Activated CD8-positive, alpha-beta memory T cell treated with anti-CD3 and anti-CD28 coated beads, Interleukin-2, amount 50 U/mL, for 24 hours (primary cell): ENCODE measurements around the gene SMURF1.

ENCODE experiments used
- DNase-seq: peaks from one replicate; pipeline ENCODE4 v3.0.0-alpha.2; 2020; ENCODE audit errors: extremely low read depth

SMURF1 gene

DNA sequence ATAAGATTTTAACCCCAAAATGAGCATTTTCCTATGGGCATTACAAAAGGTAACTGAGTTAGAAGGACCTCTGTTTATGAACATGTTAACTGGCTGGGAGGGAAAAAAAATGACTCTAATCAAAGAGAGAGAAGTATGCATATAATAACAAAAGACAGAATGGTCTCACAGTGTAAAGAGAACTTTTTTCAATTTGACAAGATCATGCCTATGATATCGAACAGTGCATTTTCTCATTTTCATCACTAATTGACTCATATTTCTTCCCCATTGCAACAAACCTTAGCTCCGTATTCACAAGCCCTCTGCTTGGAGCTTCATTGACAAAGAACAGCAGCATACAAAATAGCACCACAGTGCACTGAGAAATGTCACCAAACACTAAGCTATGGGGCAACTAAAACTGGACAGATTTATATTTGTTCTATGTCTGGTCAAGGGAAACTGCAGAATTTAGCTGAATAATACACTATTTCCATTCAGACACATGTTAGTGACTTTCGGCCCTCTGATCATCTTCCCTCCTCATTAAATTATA lies 45.6 kb downstream of the SMURF1 start:
- DNase-seq = no peak

GRCh38 chr7:99097730-99098129 lies 46.2 kb downstream of the SMURF1 start:
- DNase-seq = no peak

DNA sequence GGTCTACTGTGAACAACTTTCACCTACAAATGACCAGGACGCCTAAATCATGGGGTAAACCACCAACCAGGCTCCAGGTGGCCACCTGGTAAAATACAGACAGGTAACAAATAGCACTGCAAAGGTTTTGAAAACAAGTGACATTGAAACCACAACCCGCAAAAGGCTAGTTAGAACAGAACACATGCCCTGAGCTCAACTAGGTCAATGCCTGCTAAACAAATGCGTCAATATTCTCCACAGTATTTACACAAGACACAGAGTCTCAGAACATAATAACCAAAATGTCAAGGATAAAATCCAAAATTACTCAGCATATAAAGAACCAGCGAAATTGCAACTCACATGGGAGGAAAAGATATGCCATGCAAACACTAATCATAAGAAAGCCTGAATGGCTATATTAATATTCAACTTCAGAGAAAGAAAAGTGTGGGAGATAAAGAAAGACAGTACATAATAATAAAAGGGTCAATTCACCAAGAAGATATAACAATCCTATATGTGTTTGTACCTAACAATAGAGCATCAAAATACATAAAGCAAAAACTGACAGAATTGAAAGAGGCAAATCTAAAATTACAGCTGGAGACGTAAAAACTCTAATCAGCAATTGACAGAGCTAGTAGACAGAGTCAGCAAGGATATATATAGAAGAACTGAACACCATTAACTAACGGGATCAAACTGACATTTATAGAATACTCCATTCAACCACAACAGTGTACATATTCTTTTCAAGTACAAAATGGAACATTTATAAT lies 47.6 kb downstream of the SMURF1 start:
- no peak for DNase-seq

GRCh38 chr7:99095698-99096097 lies 48.2 kb downstream of the SMURF1 start:
- no peak for DNase-seq

DNA sequence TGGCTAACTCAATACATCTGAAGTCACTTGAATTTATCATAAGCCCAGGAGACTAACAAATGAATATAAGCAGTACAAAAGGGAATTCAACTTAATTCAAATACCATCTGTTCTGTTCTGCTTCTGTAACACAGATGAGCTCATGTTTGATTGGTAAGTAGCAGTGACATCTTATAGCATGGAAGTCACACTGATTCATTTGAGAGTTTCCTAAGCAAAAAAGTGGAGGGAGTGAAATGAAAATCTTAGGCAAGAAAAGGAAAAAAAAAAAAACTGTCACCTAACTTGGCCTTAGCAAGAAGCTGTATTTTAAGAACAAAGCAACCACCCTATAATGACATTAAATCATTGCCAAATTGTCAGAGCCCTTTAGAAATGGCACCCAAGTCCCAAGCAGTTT lies 49.5 kb downstream of the SMURF1 start:
- DNase-seq = no peak

- no peak for DNase-seq
Observed at GRCh38 chr7:99092064-99092720, 51.7 kb downstream of the SMURF1 start.

DNA sequence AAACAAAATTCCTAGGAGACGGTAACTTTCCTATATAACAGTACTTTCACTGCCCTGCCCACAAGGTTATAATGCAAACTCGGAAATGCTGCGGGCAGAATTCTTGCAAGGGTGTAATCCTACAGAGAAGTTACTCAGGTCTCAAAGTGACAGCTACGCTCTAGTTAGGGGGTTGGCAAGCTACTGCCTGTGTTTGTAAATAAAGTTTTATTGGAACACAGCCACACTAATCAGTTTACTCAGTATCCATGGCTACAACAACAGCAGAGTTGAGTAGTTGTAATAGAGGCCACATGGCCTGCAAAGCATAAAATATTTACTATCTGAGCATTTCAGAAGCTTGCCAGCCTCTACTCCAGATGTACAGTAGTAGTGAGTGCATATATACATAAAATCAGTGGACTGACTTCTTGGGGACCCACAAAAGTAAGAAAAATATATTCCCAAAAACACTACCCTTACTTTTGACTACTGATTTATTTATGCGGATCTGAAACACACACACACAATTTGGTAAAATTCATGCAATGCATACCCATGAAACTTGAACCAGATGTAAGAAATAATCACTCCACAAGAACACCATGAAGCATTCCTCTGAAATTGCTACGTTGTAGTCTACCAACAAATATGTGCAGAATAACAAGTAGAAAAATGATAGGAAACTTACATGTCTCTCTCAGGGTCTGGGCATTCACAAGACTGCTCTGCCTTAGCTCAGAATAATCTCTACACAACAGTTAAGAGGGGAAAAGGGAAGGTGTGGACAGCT lies 53.0 kb downstream of the SMURF1 start:
- no peak for DNase-seq

- no peak for DNase-seq
Observed at GRCh38 chr7:99089914-99090629, 53.8 kb downstream of the SMURF1 start.

DNA sequence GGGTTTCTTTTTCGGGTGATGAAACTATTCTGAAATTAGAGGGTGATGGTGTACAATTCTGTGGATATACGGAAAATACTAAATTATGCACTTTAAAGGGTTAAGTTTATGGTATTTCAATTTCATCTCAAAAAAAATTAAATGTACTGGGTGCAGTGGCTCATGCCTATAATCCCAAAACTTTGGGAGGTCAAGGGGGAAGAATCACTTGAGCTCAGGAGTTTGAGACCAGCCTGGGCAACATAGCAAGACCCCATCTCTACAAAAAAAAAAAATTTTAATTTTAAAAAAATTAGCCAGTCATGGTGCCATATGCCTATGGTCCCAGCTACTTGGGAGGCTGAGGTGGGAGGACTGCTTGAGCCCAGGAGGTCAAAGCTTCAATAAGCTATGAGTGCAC lies 57.0 kb downstream of the SMURF1 start:
- DNase-seq = no peak

DNA sequence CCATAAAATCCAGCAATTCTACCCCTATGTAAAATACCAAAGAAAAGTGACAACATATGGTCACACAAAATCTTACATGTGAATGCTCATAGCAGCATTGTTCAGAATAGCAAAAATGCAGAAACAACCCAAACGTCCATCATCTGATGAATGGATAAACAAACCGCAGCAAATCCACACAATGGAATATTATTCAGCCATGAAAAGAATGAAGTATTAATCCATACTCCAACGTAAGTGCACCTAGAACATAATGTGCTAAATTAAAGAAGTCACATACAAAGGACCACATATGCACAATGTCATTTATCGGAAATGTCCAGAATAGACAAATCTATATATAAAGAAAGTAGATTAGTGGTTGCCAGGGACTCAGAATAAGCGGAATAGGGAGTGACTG lies 57.4 kb downstream of the SMURF1 start:
- DNase-seq = no peak

GRCh38 chr7:99083733-99084132 lies 60.2 kb downstream of the SMURF1 start:
- no peak for DNase-seq

GRCh38 chr7:99083068-99083651 lies 60.7 kb downstream of the SMURF1 start:
- no peak for DNase-seq

DNA sequence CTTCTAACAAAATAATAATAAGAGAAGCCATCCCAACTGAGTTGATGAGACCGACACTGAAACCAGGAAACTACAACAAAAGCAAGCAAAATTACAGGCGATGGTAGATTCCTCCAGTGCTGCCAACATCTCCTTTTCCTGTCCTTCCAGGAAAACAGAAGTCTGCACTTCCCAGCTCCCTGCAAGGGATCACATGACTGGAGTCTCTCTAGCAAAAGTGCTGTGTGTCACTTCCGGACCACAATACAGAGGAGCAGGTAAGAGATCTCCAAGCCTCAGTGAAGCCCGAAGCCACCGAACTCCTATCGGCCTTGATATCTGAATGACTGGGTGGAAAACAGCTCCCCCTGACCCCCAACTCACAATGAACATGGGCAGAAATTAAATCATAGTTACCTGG lies 63.2 kb downstream of the SMURF1 start:
- DNase-seq = no peak

GRCh38 chr7:99079104-99079503 lies 64.8 kb downstream of the SMURF1 start:
- no peak for DNase-seq

GRCh38 chr7:99078416-99078815 lies 65.5 kb downstream of the SMURF1 start:
- no peak for DNase-seq

GRCh38 chr7:99076615-99077014 lies 67.3 kb downstream of the SMURF1 start:
- no peak for DNase-seq

- no peak for DNase-seq
Observed at GRCh38 chr7:99073839-99074446, 70.0 kb downstream of the SMURF1 start.

GRCh38 chr7:99072126-99072525 lies 71.8 kb downstream of the SMURF1 start:
- no peak for DNase-seq

DNA sequence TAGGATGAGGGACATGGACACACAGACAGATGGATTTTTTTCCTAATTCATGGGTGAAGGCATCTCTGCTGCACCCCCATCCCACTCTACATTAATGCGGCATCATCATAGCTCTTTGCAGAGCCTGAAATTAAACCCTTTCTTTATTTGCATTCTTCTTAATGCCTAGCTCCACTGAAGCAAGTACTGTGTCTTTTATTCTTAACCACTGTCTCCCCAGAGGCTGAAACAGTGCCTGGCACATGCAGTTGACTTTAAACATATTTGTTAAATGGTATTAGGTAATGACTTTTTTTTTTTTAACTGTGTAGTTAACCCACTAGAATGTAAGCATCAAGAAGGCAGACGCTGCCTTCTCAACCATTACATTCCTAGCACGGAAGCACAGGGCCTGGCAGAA lies 73.5 kb downstream of the SMURF1 start:
- no peak for DNase-seq

DNA sequence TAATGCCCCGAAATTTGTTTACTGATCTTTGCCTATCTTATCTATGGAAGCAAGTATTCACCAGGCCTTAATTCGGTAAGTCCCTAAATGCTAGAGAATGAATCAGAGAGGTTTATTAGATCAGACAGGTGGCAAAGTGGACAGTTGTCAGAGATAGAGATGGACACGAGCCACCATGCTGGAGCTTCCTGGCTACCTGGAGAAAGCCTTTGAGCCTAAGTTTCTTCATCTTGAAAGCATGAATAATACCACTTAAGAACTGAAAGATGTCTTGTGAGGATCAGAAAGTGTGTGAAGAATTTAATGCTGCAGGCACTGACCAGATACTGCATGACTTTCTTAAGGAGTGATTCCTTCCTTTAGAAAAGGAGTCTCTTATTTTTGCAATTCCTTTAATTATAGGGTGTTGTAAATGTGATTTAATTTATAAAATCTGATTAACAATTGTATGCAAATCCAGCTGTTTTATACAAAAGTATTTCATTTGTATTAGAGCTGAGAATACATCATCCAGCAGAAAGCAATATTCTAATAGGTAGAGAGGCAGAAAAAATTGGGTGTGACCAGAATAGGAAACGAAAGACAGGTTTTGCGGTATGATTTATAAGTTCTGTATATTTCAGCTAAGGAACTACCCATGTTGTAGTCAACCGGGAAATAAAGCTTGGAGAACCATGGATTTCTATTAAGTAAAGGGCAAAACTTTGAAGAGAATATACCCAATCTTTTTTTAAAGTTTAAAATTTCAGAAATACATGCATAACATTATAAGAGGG lies 82.7 kb downstream of the SMURF1 start:
- no peak for DNase-seq
